Cardiac ventricle fibroblast (primary cell): ENCODE data around the gene TRIM64C. TPM values are rescaled to one million over a fixed set of nuclear protein-coding genes. Genes with fewer than 3 reads are reported as not detected.

Experiments
- total RNA-seq: library from RNA; depleted of rRNA; stranded (reverse); fragments of >200 nt; gene quantifications from 2 replicates; pipeline ENCODE4 v1.2.3, GENCODE V29; 2015

The TRIM64C gene, protein sequence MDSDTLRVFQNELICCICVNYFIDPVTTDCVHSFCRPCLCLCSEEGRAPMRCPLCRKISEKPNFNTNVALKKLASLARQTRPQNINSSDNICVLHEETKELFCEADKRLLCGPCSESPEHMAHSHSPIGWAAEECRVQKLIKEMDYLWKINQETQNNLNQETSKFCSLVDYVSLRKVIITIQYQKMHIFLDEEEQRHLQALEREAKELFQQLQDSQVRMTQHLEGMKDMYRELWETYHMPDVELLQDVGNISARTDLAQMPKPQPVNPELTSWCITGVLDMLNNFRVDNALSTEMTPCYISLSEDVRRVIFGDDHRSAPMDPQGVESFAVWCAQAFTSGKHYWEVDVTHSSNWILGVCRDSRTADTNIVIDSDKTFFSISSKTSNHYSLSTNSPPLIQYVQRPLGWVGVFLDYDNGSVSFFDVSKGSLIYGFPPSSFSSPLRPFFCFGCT
- total RNA-seq: not detected in 2 replicates

DNA sequence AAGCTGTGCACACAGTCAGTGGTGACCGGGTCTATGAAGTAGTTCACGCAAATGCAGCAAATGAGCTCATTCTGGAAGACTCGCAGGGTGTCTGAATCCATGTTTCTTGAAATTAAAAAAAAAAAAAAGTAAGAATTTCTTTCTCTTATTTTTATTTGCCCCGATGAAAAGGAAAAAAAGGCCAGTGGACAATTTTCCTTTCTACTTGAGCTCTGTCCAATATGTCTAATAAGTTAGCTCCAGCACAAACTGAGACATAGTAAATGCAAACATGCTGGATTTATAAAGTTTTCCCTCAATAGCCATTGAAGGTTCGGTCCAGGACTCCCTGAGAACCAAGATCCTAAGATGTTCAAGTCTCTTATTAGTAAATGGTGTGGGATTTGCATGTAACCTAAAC, at the start of gene TRIM64C:
TSS of gene TRIM64C (minus strand) at position 101 of the 400 bp plus-strand sequence. CDS start at position 101, 0 bp downstream.

GRCh38 chr11:49028523-49028922, 30.4 kb downstream of the TRIM64C start, which contains the start of gene TRIM49B:
Gene TRIM49B, plus strand, starts transcription at chr11:49028823. Its CDS starts 2,777 bp downstream, at chr11:49031600.

Other genes starting within 250 kb of the TRIM64C start
- gene TRIM51G, start 75.2 kb downstream of the TRIM64C start, total RNA-seq: not detected in 2 replicates
- gene TRIM49B, start 30.3 kb downstream of the TRIM64C start, total RNA-seq: not detected in 2 replicates
- gene FOLH1, start 149.5 kb upstream of the TRIM64C start, total RNA-seq: not detected in 2 replicates